NCI-H1105 treated with DMSO at 0.1 percent for 48 hours (cell line): ENCODE data around the gene MCEMP1.

ENCODE experiments used
- DNase-seq: peaks from one replicate; lab custom pipeline; 2025; lab: John Stamatoyannopoulos, UW

MCEMP1 gene, protein sequence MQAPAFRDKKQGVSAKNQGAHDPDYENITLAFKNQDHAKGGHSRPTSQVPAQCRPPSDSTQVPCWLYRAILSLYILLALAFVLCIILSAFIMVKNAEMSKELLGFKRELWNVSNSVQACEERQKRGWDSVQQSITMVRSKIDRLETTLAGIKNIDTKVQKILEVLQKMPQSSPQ

DNA sequence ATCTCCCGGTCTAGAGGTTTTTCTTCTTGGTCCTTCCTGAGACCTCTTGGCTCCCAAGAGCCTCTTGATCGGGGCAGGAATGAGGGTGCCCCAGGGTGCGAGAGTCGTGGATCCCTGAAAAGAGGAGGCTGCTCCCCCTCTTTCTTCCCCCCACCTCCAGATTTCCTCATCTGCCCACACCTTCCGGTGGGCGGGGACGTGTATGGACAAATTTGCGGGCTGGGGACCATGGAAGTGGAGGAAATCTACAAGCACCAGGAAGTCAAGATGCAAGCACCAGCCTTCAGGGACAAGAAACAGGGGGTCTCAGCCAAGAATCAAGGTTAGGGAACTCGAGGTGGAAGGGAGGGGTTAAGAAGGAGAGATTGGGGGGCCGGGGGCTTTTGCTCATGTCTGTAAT lies at the start of gene MCEMP1:
Gene MCEMP1, plus strand, starts transcription at position 237 of the 400 bp plus-strand sequence. Its CDS starts 31 bp downstream, at position 268.
- DNase-seq: no peak

DNA sequence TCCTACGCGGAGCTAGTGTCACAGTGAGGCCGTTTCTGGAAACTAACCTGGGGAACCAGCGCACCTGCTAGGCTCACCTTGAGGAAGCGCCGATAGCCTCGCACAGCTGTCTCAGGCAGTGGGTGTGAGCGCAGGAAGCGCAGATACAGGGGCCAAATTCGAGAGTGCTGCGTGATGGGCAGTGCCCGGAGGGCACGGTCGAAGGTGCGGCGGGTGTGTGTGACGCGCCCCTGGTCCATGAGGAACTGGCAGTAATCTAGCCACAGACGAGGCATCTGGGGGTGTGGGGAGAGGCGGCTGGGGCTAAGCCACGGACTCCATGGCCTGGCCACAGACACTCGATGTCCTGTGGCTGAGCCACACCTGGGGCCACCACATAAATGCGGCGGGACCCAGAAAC lies 49.7 kb upstream of the MCEMP1 start:
- DNase-seq: no peak

DNA sequence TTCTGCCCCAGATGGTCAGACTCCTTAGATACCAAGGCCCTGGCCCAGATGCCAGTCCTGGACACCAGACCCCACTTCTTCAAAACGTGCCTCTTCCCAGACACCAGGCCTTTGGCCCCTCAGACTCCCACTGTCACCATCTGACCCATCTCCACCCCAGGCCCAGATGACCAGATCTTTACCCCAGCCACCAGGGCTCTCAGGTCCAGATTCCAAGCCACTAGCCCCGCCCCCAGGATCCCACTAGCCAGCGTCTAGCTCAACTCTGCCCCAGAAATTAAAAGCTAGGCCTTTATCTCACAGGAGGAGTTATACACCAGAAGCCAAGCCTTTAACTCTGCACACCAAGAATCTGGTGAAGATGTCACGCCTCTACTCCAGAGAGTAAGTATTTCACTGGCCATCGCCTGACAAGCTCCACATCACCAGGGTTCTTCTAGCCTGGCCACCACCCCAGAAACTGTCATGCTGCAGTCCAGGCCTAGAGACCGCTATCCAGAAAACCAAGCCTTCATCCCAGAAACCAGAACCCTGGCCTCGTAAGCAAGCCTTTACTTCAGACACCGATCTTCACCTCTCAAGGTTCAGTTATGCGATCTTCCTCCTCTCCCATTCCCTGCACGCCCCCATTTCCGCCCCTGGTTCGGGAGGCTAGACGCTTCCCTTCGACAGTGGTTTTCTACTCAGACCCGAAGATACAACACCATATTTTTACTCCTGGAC lies 48.1 kb upstream of the MCEMP1 start:
- no peak for DNase-seq

DNA sequence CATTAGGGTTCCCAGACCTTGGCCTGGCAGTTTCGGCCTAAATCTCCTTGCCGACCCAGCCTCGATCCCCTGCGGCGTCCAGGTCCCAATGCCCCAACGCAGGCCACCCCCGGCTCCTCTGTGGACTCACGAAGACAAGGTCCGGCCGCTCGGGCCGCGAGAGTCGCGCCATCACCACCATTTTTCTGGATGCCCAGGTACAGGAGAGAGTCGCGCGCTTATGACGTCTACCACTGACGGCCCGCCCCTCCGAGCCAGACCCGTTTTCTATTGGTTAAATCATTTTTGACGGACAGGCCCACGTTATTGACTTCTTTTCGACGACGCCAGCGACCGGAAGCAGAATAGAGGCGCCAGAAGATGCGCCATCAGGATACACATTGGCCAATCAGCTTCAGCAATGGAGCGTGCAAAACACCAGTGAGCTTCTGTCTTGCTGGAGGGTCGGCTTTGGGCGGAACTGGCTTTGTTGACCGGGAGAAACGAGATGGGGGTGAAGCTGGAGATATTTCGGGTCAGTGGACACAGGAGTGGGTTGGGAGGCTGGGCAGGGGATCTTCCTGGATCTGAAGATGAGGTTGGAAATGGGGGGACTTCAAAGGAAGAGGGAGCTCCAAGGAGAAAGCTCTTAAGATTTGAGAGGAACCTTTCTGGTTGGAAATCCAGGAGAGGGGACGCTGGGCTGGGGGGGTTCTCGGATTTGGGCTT lies 47.4 kb upstream of the MCEMP1 start, which contains the start of the genes PET100 and XAB2:
Gene PET100, plus strand, starts transcription at position 447 of the 708 bp plus-strand sequence. Its CDS starts 41 bp downstream, at position 488.
Gene XAB2, minus strand, starts transcription at position 199 of the 708 bp plus-strand sequence. Its CDS starts 18 bp downstream, at position 181.
- DNase-seq: peak; percentile 99

DNA sequence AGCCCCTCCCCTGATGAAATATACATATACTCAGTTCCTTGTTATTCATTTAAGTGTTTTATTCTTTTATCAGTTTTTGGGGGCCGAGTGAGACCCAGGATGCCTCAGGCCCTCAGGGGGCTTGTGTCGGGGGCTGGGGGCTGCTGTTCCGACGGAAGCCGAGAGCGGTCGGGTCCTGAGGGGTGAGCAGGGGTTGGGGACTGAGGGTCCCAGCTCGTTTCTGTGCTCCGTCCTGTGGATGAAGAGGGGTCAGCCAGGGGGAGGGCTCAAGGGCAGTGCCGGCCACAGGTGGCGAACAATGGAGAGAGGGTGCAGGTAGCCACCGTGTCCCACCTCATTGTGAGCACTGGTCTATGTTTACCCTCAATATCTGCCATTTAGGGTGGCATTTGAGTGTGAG lies 45.3 kb upstream of the MCEMP1 start:
- no peak for DNase-seq

DNA sequence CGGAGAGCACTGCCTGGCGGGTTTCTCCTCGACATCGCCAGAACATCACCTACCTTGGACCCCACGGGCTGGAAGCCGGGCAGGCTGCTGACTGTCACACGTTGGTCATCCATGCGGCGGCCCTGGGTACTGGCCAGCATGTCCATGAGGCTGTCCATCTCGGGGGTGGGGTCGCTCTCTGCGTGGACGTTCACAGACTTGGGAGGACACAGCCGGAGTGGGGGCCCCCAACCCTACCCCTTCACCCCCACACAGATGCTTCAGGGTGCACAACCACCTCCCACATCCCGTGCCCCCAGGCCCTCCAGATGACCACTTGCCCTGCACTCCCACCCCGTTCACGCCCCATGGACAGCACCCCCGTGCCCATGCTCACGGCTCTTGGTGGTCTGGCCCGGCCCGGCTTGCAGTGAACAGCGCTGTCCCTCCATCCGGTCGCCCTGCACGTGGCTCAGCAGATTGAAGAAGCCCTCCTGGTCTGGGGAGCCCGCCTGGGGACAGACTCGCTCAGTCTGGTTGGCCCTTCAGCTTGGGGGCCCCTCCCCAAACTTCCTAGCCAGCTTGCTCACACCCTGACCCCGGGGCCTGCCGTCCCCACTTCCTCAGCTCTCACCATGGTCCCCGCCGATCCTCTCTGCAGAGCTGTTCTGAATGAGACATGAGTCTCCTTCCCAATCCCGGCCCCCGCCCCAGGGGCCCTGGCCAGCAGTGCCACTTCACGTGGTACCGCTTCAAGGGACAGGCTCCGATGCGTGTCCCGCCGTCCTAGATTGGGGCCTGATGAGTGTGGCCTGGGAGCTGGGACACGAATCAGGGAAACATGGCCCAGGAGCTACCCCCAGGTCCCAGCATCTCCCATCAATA lies 44.3 kb upstream of the MCEMP1 start:
- DNase-seq: no peak

DNA sequence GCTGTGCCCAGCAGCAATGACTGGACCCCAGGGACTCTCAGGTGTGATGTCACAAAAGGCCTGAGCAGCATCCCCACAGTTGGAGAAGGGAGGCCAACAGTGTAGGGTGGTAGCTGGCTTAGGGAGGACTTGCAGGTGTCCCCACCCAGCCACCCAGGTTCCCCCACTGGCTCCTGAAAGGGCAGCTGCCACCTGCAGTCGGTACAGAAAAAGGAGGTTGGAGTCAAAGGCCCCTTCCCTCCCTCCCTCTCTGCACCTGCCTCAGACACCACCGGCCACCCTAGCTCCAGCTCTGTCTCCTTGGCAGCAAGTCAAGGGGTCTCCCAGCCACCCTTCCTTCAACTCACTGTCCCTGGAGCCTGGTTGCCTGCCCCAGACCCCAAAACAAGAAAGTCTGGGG lies 43.2 kb upstream of the MCEMP1 start, which contains the start of gene PCP2:
Gene PCP2, minus strand, starts transcription at position 22 of the 400 bp plus-strand sequence. CDS start 262 bp downstream, outside the sequence.
- no peak for DNase-seq

DNA sequence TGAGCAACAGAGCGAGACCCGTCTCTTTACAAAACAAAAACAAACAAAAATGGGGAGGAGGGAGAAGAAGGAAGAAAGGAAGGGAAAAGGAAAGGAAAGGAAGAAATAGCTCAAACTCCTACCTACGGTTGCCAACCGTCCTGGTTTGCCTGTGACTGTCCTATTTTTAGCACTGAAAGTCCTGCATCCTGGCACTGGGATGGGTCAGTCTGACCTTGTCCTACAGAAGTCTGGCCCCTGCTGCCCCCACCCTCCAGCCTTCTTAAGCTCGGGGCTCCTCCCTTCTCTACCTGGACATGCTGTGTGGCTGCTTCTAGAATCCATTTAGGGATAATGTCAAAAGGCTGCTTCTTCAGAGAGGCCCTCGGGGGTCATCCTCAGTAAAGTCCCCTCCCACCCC lies 41.2 kb upstream of the MCEMP1 start:
- DNase-seq: no peak

DNA sequence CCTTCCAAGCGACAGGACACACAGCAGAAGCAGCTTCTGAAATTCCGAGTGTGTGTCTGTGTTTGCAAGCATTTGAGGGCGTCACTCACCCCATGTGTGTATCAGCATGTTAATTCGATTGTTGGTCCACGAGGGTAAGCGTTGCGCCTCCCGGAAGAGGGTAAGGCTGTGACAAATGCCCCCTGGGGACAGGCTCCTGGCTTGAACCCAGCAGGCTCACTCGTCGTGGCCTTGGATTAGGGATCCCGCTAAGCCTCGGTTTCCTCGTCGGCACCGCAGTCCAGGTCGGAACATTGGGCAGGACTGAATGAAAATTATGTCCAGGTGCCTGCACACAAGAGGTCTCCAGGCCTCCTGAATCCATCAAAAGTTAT lies 40.6 kb upstream of the MCEMP1 start:
- no peak for DNase-seq

DNA sequence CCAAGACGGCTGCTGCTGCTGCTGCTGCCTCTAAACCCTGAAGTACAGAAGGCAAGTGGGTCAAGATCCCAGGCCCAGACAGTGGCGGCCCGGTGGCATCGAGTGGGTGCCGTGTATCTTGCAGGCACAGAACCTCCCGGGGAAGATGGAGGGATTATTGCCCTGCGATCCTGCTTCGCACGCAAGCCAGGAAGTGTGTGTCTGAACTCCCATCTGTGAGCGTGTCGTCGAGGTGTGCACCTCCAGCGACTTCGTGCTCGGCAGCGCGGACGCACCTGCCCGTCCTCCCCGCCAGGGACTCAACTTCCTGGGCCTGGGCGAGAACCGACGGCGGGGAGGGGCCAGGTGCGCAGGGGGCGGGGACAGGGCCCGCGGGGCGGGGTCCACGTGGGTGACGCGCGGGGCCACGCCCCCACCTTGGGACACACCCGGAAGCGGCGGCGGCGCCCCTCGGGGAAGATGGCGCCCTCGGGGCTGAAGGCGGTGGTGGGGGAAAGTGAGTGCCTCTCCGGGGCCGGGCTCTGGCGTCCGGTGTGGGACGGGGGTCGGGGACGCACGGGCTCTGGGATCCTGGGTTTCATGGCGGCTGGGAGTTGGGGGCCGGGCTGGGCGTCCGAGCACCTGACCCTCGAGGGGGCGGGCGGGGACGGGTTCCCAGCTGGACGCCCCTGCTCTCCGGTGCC lies 40.1 kb upstream of the MCEMP1 start, which contains the start of gene STXBP2:
Gene STXBP2, plus strand, starts transcription at position 420 of the 683 bp plus-strand sequence. Its CDS starts 40 bp downstream, at position 460.
- DNase-seq: peak; percentile 79

DNA sequence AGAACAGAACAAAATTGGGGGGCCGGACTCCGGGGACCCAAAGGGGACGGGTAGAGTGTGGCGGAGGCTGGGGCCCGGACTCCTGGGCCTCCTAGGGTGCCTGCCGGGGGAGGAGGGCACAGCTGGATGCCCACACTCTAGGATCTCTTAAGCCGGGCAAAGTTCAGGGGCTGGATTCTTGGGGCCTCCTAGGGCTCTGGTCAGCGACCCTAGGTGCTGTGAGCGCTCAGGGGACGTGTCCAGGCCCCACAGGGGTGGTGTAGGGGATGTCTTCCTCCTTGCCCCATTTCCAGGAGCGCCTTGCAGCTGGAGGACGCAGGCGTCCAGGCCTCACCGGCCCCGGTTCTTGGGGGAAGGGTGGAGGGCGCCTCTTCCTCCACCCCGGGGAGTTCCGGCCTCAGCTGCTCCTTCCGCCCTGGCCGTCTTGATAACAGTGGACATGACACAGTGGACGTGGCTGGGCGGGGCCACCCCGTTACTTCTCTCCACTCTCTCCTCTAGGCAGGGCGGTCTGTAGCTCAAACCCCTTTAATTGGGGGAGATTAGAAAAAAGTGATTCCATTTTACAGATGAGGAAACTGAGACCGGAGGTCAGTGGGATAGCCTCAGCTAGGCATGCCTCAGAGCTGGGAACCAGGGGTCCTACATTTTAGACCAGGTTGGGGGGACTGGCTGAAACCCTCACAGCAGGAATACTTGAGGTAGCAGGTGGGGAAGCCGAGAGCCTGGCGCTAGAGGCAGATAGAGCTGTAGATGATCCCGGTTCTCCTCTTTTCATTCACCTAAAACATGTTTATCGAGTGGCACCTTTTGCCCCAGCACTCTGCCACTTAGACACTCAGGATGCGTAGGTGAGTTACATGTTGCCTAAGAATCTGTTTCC lies 39.3 kb upstream of the MCEMP1 start:
- DNase-seq: no peak

DNA sequence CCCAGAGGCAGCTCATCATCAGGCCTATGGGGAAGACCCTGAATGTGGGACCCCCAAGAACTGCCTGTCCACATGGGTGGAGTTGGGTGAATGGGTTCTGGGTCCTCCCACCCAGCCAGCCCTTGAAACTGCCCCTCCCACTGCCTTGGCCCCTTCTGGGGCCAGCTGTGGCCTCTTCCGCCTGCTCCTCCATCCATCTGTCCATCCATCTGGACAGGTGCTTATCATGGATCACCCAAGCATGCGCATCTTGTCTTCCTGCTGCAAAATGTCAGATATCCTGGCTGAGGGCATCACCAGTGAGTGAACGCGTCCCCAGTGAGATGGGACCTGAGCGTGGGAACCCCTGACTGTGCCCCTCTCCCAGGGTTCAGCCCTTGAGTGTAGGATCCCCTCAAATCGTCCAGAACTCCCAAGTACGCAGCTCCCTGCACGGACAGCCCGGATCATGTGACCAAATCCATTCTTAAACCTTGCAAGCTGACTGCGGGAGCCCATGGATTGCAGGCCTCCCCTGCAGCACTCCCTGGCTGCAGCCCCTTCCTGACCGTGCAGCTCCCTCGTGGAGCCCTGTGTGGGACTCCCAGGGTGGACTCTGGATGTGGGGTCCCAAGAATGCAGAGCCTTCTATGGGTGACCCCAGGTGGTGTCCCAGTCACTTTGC lies 38.0 kb upstream of the MCEMP1 start:
- DNase-seq: no peak

DNA sequence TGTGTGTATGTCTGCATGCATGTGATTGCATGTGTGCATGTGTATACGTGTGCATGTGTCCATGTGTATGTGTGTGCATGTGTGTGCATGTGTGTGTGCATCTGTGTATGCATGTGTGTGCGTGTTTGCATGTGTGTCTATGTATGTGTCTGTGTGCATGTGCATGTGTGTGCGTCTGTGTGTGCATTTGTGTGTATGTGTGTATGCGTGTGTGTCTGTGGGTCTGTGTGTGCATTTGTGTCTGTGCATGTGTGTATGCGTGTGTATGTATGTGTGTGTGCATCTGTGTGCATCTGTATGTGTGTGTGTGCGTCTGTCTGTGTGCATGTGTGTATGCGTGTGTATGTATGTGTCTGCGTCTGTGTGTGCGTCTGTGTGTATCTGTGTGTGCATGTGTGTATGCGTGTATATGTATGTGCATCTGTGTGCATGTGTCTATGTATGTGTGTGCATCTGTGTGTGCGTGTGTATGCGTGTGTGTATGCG lies 37.0 kb upstream of the MCEMP1 start:
- DNase-seq: no peak

DNA sequence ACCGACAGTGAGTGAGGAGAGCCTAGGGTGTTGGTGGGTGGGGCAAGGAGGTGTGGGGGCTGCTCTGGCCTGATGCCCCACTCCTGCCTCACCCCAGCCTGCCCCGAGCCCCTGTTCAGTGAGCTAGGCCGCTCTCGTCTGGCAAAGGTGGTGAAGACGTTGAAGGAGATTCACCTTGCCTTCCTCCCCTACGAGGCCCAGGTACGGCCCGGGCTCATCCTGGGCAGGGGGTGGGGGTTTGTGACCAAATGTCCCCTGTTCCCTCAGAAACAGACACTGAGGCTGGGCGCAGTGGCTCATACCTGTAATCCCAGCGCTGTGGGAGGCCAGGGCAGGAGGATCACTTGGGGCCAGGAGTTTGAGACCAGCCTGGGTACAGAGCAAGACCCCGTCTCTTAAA lies 36.1 kb upstream of the MCEMP1 start:
- no peak for DNase-seq

DNA sequence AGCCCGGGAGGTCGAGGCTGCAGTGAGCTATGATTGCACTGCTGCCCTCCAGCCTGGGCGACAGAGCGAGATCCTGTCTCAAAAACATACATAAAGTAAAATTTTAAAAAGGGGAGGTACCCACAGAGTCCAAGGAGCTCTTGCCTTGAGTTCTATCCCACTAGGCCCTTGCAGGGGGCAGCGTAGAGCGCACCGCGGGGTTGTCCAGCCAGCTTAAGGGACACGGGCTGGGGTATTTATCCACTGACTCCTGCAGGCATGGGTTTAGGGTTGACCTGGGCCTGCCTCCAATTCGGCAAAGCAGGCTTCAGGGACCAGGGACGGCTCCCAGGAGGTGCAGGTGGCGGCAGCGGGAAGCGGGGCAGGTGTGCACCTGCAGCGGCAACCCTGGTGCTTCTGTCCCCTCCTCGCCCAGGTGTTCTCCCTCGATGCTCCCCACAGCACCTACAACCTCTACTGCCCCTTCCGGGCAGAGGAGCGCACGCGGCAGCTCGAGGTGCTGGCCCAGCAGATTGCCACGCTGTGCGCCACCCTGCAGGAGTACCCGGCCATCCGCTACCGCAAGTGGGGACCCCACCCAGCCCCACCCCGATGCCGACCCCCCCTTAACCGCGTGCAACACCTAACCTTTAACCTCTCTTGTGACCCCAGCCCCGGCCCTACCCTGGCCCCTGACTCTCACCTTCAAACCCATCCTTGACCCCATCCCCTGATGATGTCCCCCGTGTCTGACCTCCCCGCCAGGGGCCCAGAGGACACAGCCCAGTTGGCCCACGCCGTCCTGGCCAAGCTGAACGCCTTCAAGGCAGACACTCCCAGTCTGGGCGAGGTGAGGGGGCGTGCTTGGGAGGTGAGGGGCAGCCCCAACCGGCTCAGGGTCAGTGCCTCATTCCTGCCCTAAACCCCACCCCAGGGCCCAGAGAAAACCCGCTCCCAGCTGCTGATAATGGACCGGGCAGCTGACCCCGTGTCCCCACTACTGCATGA lies 35.3 kb upstream of the MCEMP1 start:
- DNase-seq: no peak

DNA sequence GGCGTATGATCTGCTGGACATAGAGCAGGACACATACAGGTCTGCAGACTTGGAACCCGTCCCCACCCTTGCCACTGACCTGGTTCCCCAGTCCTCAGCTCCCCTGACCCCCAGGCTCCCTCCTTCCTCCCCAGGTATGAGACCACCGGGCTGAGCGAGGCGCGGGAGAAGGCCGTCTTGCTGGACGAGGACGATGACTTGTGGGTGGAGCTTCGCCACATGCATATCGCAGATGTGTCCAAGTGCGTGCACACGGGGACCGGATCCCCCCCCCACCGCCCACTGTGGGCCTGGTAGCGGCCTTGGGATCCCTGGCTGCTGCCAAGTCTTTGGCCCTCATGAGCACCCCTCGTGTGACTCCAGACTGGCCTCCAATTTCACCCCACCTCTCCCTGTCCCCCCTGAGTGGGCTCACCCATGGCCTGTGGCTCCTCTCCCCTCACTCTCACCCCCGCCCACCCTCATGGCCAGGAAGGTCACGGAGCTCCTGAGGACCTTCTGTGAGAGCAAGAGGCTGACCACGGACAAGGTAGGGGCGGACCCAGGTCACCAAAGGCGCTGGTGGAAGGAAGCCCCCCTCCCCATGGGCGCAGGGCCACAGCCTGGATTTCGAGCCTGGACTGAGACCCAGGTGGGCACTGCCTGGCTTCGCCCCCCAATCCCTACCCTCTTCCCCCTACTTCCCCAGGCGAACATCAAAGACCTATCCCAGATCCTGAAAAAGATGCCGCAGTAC lies 34.4 kb upstream of the MCEMP1 start:
- no peak for DNase-seq

DNA sequence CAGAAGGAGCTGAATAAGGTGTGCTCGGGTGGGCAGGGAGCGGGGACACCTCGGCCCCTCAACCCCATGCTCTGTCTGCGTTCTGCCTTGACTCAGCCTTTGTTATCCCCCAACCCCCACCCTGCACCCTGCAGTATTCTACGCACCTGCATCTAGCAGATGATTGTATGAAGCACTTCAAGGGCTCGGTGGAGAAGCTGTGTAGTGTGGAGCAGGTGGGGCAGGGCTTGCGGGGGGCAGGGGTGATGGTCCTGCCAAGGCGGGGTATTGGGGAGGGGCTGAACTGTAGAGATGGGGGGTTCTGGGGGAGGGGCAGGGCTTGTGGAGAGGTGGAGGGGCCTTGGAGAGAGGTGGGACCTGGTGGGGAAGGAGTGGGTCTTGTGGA lies 33.9 kb upstream of the MCEMP1 start:
- DNase-seq: no peak
